HepG2 (cell line): Measurements from ENCODE around the gene RTEL1. TPM values are rescaled to one million over a fixed set of nuclear protein-coding genes. Genes with fewer than 3 reads are reported as not detected.

Experiments used
- AHR ChIP-seq: IDR thresholded peaks from 2 replicates; pipeline ENCODE4 v1.6.1; 2018; ENCODE audit warnings: missing genetic modification reagents, missing compliant biosample characterization
- ARNT2 ChIP-seq: sonication (generic); formaldehyde crosslinking; IDR thresholded peaks from 2 replicates; pipeline ENCODE4 v1.8.0; 2022; ENCODE audit warnings: mild to moderate bottlenecking, low read depth, missing genetic modification reagents, moderate library complexity
- BHLHE40 ChIP-seq: IDR thresholded peaks from 2 replicates; pipeline ENCODE4 v1.6.1; 2011; ENCODE audit warnings: low read length, improper control_type of control experiment
- CAMTA2 ChIP-seq: sonication (generic); formaldehyde crosslinking; IDR thresholded peaks from 2 replicates; pipeline ENCODE4 v1.4.0; 2020; ENCODE audit warnings: mild to moderate bottlenecking, missing genetic modification reagents, borderline replicate concordance
- HMG20A ChIP-seq: IDR thresholded peaks from 2 replicates; pipeline ENCODE4 v1.6.1; 2016; ENCODE audit warnings: borderline replicate concordance
- MTA3 ChIP-seq: sonication (generic); formaldehyde crosslinking; IDR thresholded peaks from 2 replicates; pipeline ENCODE4 v1.4.0; 2020; ENCODE audit warnings: missing genetic modification reagents
- MTF2 ChIP-seq: sonication (generic); formaldehyde crosslinking; IDR thresholded peaks from 2 replicates; pipeline ENCODE4 v1.5.0; 2020; ENCODE audit warnings: missing genetic modification reagents, borderline replicate concordance
- NCOR1 ChIP-seq: fragments of 200-600 bp; sonication (generic); IDR thresholded peaks from 2 replicates; pipeline ENCODE4 v1.7.0; 2017; ENCODE audit warnings: antibody characterized with exemption, low read length, borderline replicate concordance
- POLR2AphosphoS2 ChIP-seq: IDR thresholded peaks from 2 replicates; pipeline ENCODE4 v1.6.1; 2011; ENCODE audit warnings: low read depth, low read length, improper control_type of control experiment
- SALL1 ChIP-seq: sonication (generic); formaldehyde crosslinking; IDR thresholded peaks from 2 replicates; pipeline ENCODE4 v1.8.0; 2022; ENCODE audit warnings: mild to moderate bottlenecking, missing genetic modification reagents
- ZFP1 ChIP-seq: IDR thresholded peaks from 2 replicates; pipeline ENCODE4 v1.6.1; 2016
- ZNF451 ChIP-seq: sonication (generic); formaldehyde crosslinking; IDR thresholded peaks from 2 replicates; pipeline ENCODE4 v1.5.0; 2020; ENCODE audit warnings: mild to moderate bottlenecking, missing genetic modification reagents
- ZNF782 ChIP-seq: sonication (generic); formaldehyde crosslinking; IDR thresholded peaks from 2 replicates; pipeline ENCODE4 v1.4.0; 2020; ENCODE audit warnings: missing genetic modification reagents, mild to moderate bottlenecking, borderline replicate concordance
- ZNF788 ChIP-seq: sonication (generic); formaldehyde crosslinking; IDR thresholded peaks from 2 replicates; pipeline ENCODE4 v1.5.0; 2020; ENCODE audit warnings: mild to moderate bottlenecking, missing genetic modification reagents, borderline replicate concordance
- ZNF841 ChIP-seq: sonication (generic); formaldehyde crosslinking; IDR thresholded peaks from 2 replicates; pipeline ENCODE4 v1.8.1; 2023; ENCODE audit warnings: missing genetic modification reagents, borderline replicate concordance
- ZZZ3 ChIP-seq: sonication (generic); formaldehyde crosslinking; IDR thresholded peaks from 2 replicates; pipeline ENCODE4 v1.4.0; 2020; ENCODE audit warnings: missing genetic modification reagents, mild to moderate bottlenecking, borderline replicate concordance
- polyA plus RNA-seq, 8 experiments: library from polyadenylated mRNA; depleted of rRNA in 3 of 8; stranded (reverse) in 7 of 8; unstranded in 1 of 8; fragments of >200 nt; fragmentation: Illumina TruSeq in 4 of 8; extraction: Trizol in 4 of 8; gene quantifications; 2 replicates each; pipeline versions ENCODE4 v1.2.1 to v1.2.3, GENCODE V29; 2011 to 2016; ENCODE audit warnings: low read depth in 4 of 8, missing spikeins in 1 of 8, mixed read lengths in 1 of 8; ENCODE audit not compliant: insufficient read depth in 1 of 8
- total RNA-seq, 5 experiments: library from RNA; depleted of rRNA; stranded (reverse); fragments of >200 nt; fragmentation: Illumina TruSeq; extraction: Trizol; gene quantifications; 2 replicates each; pipeline ENCODE4 v1.2.3, GENCODE V29; 2016; ENCODE audit warnings: low read depth in 1 of 5
- TF ChIP-seq, protein P1 (sequence below): IDR thresholded peaks from 2 replicates; pipeline ENCODE4 v1.6.1; 2018; ENCODE audit warnings: missing genetic modification reagents
- TF ChIP-seq, protein P2 (sequence below): sonication (generic); formaldehyde crosslinking; IDR thresholded peaks from 2 replicates; pipeline ENCODE4 v1.5.0; 2020; ENCODE audit warnings: missing genetic modification reagents
- TF ChIP-seq, protein P3 (sequence below): sonication (generic); formaldehyde crosslinking; IDR thresholded peaks from 2 replicates; pipeline ENCODE4 v1.5.0; 2020; ENCODE audit warnings: mild to moderate bottlenecking, missing genetic modification reagents
- TF ChIP-seq, protein P4 (sequence below): sonication (generic); formaldehyde crosslinking; IDR thresholded peaks from 2 replicates; pipeline ENCODE4 v1.5.0; 2020; ENCODE audit warnings: mild to moderate bottlenecking, missing genetic modification reagents
- TF ChIP-seq, protein P5 (sequence below): sonication (generic); formaldehyde crosslinking; IDR thresholded peaks from 2 replicates; pipeline ENCODE4 v1.4.0; 2020; ENCODE audit warnings: missing genetic modification reagents; ENCODE audit errors: not compliant biosample characterization

Gene RTEL1
- total and polyA plus RNA-seq, 2 of the 13 experiments (the other 11 are each of a cell fraction or from before 2014, with no cell fraction given), result 21.8 to 36.4 TPM

DNA sequence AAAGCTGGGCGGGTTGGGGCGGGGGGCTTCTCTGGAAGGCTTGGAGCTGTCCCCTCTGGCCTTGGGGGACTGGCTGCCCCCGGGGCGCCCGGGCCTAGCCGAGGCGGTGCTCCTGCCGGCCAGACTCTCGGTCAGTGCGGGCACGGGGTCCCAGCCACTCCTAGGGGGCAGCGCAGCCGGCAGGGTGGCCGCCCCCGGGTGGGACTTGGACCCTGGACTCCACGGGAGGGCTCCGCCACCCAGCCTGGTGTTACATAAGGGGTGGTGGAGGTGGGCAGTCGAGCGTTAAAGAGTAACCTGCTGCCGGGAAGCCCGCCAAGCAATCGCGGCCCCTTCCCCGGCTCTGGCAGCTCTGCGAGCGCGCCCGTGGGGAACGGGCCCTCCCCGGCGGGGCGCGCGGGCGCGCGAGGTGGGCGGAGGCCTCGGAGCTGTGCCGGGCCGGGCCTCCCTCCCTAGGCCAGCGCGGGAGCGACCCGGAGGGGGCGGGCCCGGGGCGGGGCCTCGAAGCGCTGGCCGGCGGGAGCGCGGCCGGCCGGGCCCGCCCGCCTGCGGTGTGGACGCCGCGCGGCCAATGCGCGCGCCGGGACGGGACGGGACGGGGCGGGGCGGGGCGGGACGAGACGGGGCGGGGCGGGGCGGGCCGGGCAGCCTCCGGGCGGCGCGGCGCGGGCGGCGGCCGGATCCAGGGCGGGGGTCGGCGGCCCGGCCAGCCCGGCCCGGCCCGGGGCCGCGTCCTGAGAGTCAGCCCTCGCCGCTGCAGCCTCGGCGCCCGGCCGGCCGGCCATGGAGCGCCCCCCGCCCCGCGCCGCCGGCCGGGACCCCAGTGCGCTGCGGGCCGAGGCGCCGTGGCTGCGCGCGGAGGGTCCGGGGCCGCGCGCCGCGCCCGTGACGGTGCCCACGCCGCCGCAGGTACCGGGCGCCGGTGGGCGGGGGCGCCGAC is 81.3 kb downstream of the RTEL1 start, which contains the start of gene SLC2A4RG (continued):
- TF ChIP-seq, protein P1, sequence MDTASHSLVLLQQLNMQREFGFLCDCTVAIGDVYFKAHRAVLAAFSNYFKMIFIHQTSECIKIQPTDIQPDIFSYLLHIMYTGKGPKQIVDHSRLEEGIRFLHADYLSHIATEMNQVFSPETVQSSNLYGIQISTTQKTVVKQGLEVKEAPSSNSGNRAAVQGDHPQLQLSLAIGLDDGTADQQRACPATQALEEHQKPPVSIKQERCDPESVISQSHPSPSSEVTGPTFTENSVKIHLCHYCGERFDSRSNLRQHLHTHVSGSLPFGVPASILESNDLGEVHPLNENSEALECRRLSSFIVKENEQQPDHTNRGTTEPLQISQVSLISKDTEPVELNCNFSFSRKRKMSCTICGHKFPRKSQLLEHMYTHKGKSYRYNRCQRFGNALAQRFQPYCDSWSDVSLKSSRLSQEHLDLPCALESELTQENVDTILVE (CRISPR knock-in tag), result peak; percentile 98
- TF ChIP-seq, protein P2, sequence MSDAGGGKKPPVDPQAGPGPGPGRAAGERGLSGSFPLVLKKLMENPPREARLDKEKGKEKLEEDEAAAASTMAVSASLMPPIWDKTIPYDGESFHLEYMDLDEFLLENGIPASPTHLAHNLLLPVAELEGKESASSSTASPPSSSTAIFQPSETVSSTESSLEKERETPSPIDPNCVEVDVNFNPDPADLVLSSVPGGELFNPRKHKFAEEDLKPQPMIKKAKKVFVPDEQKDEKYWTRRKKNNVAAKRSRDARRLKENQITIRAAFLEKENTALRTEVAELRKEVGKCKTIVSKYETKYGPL (CRISPR knock-in tag), result peak; percentile 99
- TF ChIP-seq, protein P3, sequence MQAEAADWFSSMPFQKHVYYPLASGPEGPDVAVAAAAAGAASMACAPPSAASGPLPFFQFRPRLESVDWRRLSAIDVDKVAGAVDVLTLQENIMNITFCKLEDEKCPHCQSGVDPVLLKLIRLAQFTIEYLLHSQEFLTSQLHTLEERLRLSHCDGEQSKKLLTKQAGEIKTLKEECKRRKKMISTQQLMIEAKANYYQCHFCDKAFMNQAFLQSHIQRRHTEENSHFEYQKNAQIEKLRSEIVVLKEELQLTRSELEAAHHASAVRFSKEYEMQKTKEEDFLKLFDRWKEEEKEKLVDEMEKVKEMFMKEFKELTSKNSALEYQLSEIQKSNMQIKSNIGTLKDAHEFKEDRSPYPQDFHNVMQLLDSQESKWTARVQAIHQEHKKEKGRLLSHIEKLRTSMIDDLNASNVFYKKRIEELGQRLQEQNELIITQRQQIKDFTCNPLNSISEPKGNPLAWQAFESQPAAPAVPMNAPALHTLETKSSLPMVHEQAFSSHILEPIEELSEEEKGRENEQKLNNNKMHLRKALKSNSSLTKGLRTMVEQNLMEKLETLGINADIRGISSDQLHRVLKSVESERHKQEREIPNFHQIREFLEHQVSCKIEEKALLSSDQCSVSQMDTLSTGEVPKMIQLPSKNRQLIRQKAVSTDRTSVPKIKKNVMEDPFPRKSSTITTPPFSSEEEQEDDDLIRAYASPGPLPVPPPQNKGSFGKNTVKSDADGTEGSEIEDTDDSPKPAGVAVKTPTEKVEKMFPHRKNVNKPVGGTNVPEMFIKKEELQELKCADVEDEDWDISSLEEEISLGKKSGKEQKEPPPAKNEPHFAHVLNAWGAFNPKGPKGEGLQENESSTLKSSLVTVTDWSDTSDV (CRISPR knock-in tag), result no peak
- peak; percentile 84; the same call in 1 of the 2 replicates for TF ChIP-seq ZNF451
- peak; percentile 97 for TF ChIP-seq ZNF788 (CRISPR knock-in tag)
- TF ChIP-seq AHR (CRISPR knock-in tag), result no peak; the same call in 1 of the 2 replicates
- TF ChIP-seq, protein P4, sequence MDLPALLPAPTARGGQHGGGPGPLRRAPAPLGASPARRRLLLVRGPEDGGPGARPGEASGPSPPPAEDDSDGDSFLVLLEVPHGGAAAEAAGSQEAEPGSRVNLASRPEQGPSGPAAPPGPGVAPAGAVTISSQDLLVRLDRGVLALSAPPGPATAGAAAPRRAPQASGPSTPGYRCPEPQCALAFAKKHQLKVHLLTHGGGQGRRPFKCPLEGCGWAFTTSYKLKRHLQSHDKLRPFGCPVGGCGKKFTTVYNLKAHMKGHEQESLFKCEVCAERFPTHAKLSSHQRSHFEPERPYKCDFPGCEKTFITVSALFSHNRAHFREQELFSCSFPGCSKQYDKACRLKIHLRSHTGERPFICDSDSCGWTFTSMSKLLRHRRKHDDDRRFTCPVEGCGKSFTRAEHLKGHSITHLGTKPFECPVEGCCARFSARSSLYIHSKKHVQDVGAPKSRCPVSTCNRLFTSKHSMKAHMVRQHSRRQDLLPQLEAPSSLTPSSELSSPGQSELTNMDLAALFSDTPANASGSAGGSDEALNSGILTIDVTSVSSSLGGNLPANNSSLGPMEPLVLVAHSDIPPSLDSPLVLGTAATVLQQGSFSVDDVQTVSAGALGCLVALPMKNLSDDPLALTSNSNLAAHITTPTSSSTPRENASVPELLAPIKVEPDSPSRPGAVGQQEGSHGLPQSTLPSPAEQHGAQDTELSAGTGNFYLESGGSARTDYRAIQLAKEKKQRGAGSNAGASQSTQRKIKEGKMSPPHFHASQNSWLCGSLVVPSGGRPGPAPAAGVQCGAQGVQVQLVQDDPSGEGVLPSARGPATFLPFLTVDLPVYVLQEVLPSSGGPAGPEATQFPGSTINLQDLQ, result peak; percentile 92
- TF ChIP-seq BHLHE40, result 0 out of 2 replicates have a peak, but pooled peaks have one; percentile 30
- TF ChIP-seq CAMTA2 (CRISPR knock-in tag), result no peak
- no peak for TF ChIP-seq ZNF841 (CRISPR knock-in tag)
- peak; percentile 87; the same call in 1 of the 2 replicates for TF ChIP-seq NCOR1
- peak; percentile 92; the same call in 1 of the 2 replicates for TF ChIP-seq ZNF782 (CRISPR knock-in tag)
- TF ChIP-seq ZZZ3 (CRISPR knock-in tag), result no peak; the same call in 1 of the 2 replicates
- TF ChIP-seq MTF2, result no peak
- TF ChIP-seq SALL1 (CRISPR knock-in tag), result peak; percentile 97
- no peak; the same call in 1 of the 2 replicates for TF ChIP-seq HMG20A (CRISPR knock-in tag)
- peak; percentile 80; the same call in 1 of the 2 replicates for TF ChIP-seq ARNT2 (CRISPR knock-in tag)
- TF ChIP-seq POLR2AphosphoS2, result peak; percentile 78; the same call in 1 of the 2 replicates
- TF ChIP-seq, protein P5, sequence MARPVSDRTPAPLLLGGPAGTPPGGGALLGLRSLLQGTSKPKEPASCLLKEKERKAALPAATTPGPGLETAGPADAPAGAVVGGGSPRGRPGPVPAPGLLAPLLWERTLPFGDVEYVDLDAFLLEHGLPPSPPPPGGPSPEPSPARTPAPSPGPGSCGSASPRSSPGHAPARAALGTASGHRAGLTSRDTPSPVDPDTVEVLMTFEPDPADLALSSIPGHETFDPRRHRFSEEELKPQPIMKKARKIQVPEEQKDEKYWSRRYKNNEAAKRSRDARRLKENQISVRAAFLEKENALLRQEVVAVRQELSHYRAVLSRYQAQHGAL (CRISPR knock-in tag), result peak; percentile 97
- TF ChIP-seq MTA3 (CRISPR knock-in tag), result no peak
- TF ChIP-seq ZFP1 (CRISPR knock-in tag), result peak; percentile 69; the same call in 1 of the 2 replicates
